ENCODE results near the gene DIPK1A.

DIPK1A gene

DNA sequence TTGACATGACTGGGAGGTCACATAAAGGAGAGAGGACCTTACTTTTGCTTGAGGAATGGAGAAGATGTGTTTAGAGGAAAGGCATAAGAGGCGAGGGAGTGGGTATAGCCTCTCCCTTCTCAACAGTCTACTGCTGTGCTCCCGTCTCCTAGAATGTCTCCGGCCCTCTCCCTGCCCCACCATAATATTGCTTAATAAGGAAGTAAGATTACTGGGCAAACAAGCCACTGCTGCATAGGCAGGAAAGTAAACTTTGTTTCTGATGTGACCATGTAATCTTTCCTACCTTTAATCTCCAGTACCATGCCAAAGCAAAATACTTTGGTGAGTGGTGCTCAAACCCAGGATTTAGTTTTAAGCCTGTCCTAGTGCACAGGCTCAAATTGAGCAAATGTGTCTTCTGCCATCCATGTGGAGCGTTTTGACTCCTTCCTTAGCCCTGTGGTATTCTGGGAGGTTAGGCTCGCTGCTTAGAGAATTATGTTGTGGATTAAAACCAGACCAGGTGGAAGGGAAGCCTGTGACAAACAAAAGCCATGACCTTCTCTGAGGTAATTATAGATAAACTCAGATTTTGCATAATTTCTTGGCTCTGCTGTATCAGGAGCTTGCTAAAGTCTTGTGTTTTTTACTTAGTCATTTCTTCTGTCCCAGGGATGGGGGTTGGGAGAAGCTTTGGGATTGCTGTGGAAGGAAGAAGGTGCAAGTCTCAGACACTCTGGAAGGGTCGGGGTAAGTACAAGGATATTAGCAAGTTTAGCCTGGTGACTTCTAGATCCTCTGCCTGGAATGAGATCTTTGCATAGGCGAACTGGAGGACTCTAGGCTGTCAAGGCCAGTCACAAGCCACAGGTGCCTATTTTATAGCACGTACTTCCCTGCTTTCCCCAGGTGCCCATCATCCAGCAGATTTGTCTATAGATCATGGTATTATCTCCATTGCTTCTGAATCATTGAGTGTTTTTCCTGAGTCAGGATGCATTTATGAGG is 34.5 kb upstream of the DIPK1A start:
- peak; percentile 14 for DNase-seq
- Histone ChIP-seq H3K27me3 (ENCODE audit: insufficient read depth, low read depth, severe bottlenecking) (no peaks in the 10 kb centered on the region), H3K36me3 (no peaks in the 10 kb centered on the region), H3K4me3 (ENCODE audit: low read depth, low read length) (no peak overlapping the region), H3K27ac (peak overlapping the region; percentile 33; the same call in 1 of the 2 replicates), H3K9me3 (ENCODE audit: severe bottlenecking) (no peaks in the 10 kb centered on the region)
- no peak for TF ChIP-seq CTCF (IDR thresholded peaks at IDR 0.05; ENCODE audit: low read depth, low read length)

DNA sequence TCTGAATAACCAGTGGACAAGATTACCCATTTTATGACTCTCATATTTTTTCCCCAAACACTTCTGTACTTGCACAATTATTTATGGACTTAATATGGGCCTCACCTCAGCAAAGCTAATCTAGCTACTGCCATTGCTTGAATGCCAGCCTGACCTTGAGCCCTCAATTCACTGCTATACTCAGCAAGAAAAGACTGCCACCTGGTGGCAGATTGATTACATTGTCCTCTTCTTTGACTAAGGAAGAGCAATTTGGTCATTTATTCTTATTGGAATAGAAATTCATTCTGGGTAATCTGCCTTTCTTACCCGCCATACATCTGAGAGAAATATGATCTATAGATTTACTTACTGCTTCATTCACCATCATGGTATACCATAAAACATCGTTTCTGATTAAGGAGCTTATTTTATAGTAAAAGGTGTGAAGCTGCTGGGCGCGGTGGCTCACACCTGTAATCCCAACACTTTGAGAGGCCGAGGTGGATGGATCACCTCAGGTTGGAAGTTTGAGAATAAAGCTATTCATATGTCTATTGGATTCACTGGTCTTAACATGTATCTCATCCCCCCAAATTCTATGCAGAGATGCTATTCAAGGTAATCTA is 32.9 kb upstream of the DIPK1A start:
- Histone ChIP-seq H3K27ac (no peak overlapping the region), H3K27me3 (ENCODE audit: insufficient read depth, low read depth, severe bottlenecking) (no peaks in the 10 kb centered on the region), H3K36me3 (no peaks in the 10 kb centered on the region), H3K4me3 (ENCODE audit: low read depth, low read length) (no peak overlapping the region), H3K9me3 (ENCODE audit: severe bottlenecking) (no peaks in the 10 kb centered on the region)
- DNase-seq, result peak; percentile 70
- TF ChIP-seq CTCF (IDR thresholded peaks at IDR 0.05; ENCODE audit: low read depth, low read length), result peak; percentile 59

- H3K9me3 ChIP-seq (ENCODE audit: severe bottlenecking), result no peaks in the 10 kb centered on the region
- no peak for DNase-seq
- H3K4me3 ChIP-seq (ENCODE audit: low read depth, low read length), result no peak overlapping the region
- H3K27ac ChIP-seq, result no peak overlapping the region
- no peaks in the 10 kb centered on the region for H3K27me3 ChIP-seq (ENCODE audit: insufficient read depth, low read depth, severe bottlenecking)
- no peak for TF ChIP-seq CTCF (IDR thresholded peaks at IDR 0.05; ENCODE audit: low read depth, low read length)
- no peaks in the 10 kb centered on the region for H3K36me3 ChIP-seq
Measured at GRCh38 chr1:92993581-92993980, 32.3 kb upstream of the DIPK1A start.

DNA sequence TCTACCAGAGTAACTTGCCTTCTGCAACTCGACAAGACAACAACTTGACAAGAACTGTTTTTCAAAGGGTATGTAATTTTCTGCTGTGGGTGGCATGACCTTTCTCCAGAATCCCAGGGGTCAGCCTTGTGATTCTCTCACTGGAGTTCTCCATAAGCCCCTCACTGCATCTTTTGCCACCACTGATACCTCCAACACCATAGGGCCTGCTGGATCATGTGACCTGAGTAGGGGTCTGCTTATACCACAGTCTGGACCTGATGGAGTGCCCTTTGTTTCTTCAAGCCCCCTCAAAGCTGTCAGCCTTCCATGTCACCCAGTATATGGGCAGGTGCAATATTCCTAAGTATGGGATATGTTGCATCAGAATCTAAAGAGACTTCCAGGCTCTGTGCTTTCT is 31.6 kb upstream of the DIPK1A start:
- TF ChIP-seq CTCF (IDR thresholded peaks at IDR 0.05; ENCODE audit: low read depth, low read length), result no peak
- Histone ChIP-seq H3K9me3 (ENCODE audit: severe bottlenecking) (no peaks in the 10 kb centered on the region), H3K27ac (no peak overlapping the region), H3K27me3 (ENCODE audit: insufficient read depth, low read depth, severe bottlenecking) (no peaks in the 10 kb centered on the region), H3K36me3 (no peaks in the 10 kb centered on the region), H3K4me3 (ENCODE audit: low read depth, low read length) (no peak overlapping the region)
- DNase-seq, result no peak

- no peak overlapping the region for H3K27ac ChIP-seq
- no peaks in the 10 kb centered on the region for H3K9me3 ChIP-seq (ENCODE audit: severe bottlenecking)
- no peak for TF ChIP-seq CTCF (IDR thresholded peaks at IDR 0.05; ENCODE audit: low read depth, low read length)
- no peaks in the 10 kb centered on the region for H3K36me3 ChIP-seq
- DNase-seq, result no peak
- no peaks in the 10 kb centered on the region for H3K27me3 ChIP-seq (ENCODE audit: insufficient read depth, low read depth, severe bottlenecking)
- no peak overlapping the region for H3K4me3 ChIP-seq (ENCODE audit: low read depth, low read length)
Measured at GRCh38 chr1:92992054-92992453, 30.8 kb upstream of the DIPK1A start.
